WTC11 (cell line): ENCODE data around the gene TELO2. TPM values are rescaled to one million over a fixed set of nuclear protein-coding genes. Genes with fewer than 3 reads are reported as not detected.

Experiments
- ATAC-seq: fragments of 200-7000 bp; cut with Tn5 transposase; 2 replicates; pipeline ENCODE4 v1.10.0; 2021; ENCODE audit warnings: mild to moderate bottlenecking, moderate library complexity
- CTCF ChIA-PET: fragments of 300-600 bp; sonication (Branson Sonifier 250); formaldehyde crosslinking; loops from one replicate; lab custom pipeline; 2021; ENCODE audit warnings: antibody characterized with exemption; lab: Charles Lee
- POLR2A ChIA-PET: fragments of 350-600 bp; sonication (Branson Sonifier 250); formaldehyde crosslinking; loops from one replicate; lab custom pipeline; 2021; ENCODE audit warnings: antibody characterized with exemption; lab: Charles Lee
- DNase-seq: peaks from one replicate; pipeline ENCODE4 v3.0.0; 2021; ENCODE audit warnings: low spot score
- H3K27ac Mint-ChIP-seq: 2 replicates; pipeline ENCODE4 v1.8.0; 2021; ENCODE audit warnings: mixed read lengths
- H3K27me3 Mint-ChIP-seq: 2 replicates; pipeline ENCODE4 v1.8.0; 2021; ENCODE audit warnings: low read depth, mild to moderate bottlenecking, moderate library complexity, mixed read lengths
- H3K36me3 Mint-ChIP-seq: 2 replicates; pipeline ENCODE4 v1.8.0; 2021; ENCODE audit warnings: mixed read lengths
- H3K4me1 Mint-ChIP-seq: 2 replicates; pipeline ENCODE4 v1.8.0; 2022; ENCODE audit warnings: mixed read lengths
- H3K4me3 Mint-ChIP-seq: 2 replicates; pipeline ENCODE4 v1.8.0; 2021; ENCODE audit warnings: mild to moderate bottlenecking, moderate library complexity, mixed read lengths
- H3K9me3 Mint-ChIP-seq: 2 replicates; pipeline ENCODE4 v1.8.0; 2021; ENCODE audit warnings: mixed read lengths
- ATF1 ChIP-seq: sonication (generic); formaldehyde crosslinking; IDR thresholded peaks from 2 replicates; pipeline ENCODE4 v1.8.1; 2023; ENCODE audit warnings: mild to moderate bottlenecking, moderate library complexity, missing genetic modification reagents
- ATF2 ChIP-seq: sonication (generic); formaldehyde crosslinking; IDR thresholded peaks from 2 replicates; pipeline ENCODE4 v1.8.1; 2022; ENCODE audit warnings: low read depth, missing genetic modification reagents, borderline replicate concordance
- ATF3 ChIP-seq: sonication (generic); formaldehyde crosslinking; conservative IDR thresholded peaks from 2 replicates; pipeline ENCODE4 v1.8.1; 2022; ENCODE audit warnings: mild to moderate bottlenecking, missing genetic modification reagents
- ATF6 ChIP-seq: sonication (generic); formaldehyde crosslinking; IDR thresholded peaks from 2 replicates; pipeline ENCODE4 v1.8.1; 2023; ENCODE audit warnings: mild to moderate bottlenecking, missing genetic modification reagents
- CBFB ChIP-seq: sonication (generic); formaldehyde crosslinking; IDR thresholded peaks from 2 replicates; pipeline ENCODE4 v1.8.1; 2022; ENCODE audit warnings: mild to moderate bottlenecking, low read depth, missing genetic modification reagents
- CTCF ChIP-seq: fragments of 200-600 bp; IDR thresholded peaks from 2 replicates; pipeline ENCODE4 v1.8.0; 2022; ENCODE audit warnings: antibody characterized with exemption
- FOXK1 ChIP-seq: sonication (generic); formaldehyde crosslinking; IDR thresholded peaks from 2 replicates; pipeline ENCODE4 v1.8.0; 2022; ENCODE audit warnings: mild to moderate bottlenecking, moderate library complexity, missing genetic modification reagents
- GRHL2 ChIP-seq: fragments of 250-450 bp; sonication (Bioruptor Pico); IDR thresholded peaks from 2 replicates; pipeline ENCODE4 v1.8.0; 2022; ENCODE audit warnings: mild to moderate bottlenecking, moderate library complexity; ENCODE audit not compliant: insufficient replicate concordance, severe bottlenecking
- IRF2 ChIP-seq: sonication (generic); formaldehyde crosslinking; IDR thresholded peaks from 2 replicates; pipeline ENCODE4 v1.8.0; 2022; ENCODE audit warnings: low read depth, missing genetic modification reagents, borderline replicate concordance
- JAZF1 ChIP-seq: fragments of 250-450 bp; sonication (Bioruptor Pico); IDR thresholded peaks from 2 replicates; pipeline ENCODE4 v1.9.0; 2021; ENCODE audit warnings: moderate library complexity, mild to moderate bottlenecking, inconsistent platforms
- MXD4 ChIP-seq: fragments of 250-450 bp; sonication (Bioruptor Pico); IDR thresholded peaks from 2 replicates; pipeline ENCODE4 v1.8.0; 2021; ENCODE audit warnings: mild to moderate bottlenecking, moderate library complexity, borderline replicate concordance
- NR1H2 ChIP-seq: sonication (generic); formaldehyde crosslinking; IDR thresholded peaks from 2 replicates; pipeline ENCODE4 v1.9.0; 2021; ENCODE audit warnings: mild to moderate bottlenecking, moderate library complexity, missing genetic modification reagents
- NR2C2 ChIP-seq: sonication (generic); formaldehyde crosslinking; IDR thresholded peaks from 2 replicates; pipeline ENCODE4 v1.8.0; 2022; ENCODE audit warnings: mild to moderate bottlenecking, missing genetic modification reagents
- PREB ChIP-seq: sonication (generic); formaldehyde crosslinking; IDR thresholded peaks from 2 replicates; pipeline ENCODE4 v1.8.1; 2022; ENCODE audit warnings: mild to moderate bottlenecking, missing genetic modification reagents, moderate library complexity, borderline replicate concordance
- SMAD3 ChIP-seq: sonication (generic); formaldehyde crosslinking; IDR thresholded peaks from 2 replicates; pipeline ENCODE4 v1.8.0; 2022; ENCODE audit warnings: missing genetic modification reagents, mild to moderate bottlenecking, borderline replicate concordance
- SP1 ChIP-seq: sonication (generic); formaldehyde crosslinking; conservative IDR thresholded peaks from 2 replicates; pipeline ENCODE4 v1.8.1; 2022; ENCODE audit warnings: missing genetic modification reagents
- ZBTB21 ChIP-seq: sonication (generic); formaldehyde crosslinking; IDR thresholded peaks from 2 replicates; pipeline ENCODE4 v1.8.1; 2023; ENCODE audit warnings: mild to moderate bottlenecking, missing genetic modification reagents, borderline replicate concordance
- ZNF317 ChIP-seq: sonication (generic); formaldehyde crosslinking; IDR thresholded peaks from 2 replicates; pipeline ENCODE4 v1.8.1; 2023; ENCODE audit warnings: low read depth, mild to moderate bottlenecking, moderate library complexity, missing genetic modification reagents, borderline replicate concordance
- ZNF423 ChIP-seq: fragments of 250-450 bp; sonication (Bioruptor Pico); IDR thresholded peaks from 2 replicates; pipeline ENCODE4 v2.1.2; 2022; ENCODE audit warnings: mild to moderate bottlenecking, moderate library complexity
- total RNA-seq: library from RNA; stranded (reverse); gene quantifications from 3 replicates; pipeline ENCODE4 v1.2.3, GENCODE V29; 2021

The TELO2 gene
- total RNA-seq, 1 experiment from 2014 or later: 86.7 TPM

GRCh38 chr16:1537138-1537577, 44.0 kb downstream of the TELO2 start:
- no peak for ATAC-seq
- H3K4me3 Mint-ChIP-seq: no peak overlapping the region
- ChIA-PET POLR2A (no interaction called here), CTCF (no interaction called here)
- TF ChIP-seq FOXK1 (no peak), SP1 (no peak), ZNF423 (CRISPR knock-in tag) (no peak), ZNF317 (CRISPR knock-in tag) (no peak), ATF1 (CRISPR knock-in tag) (no peak), JAZF1 (no peak), PREB (no peak), CTCF (no peak), MXD4 (CRISPR knock-in tag) (no peak), CBFB (CRISPR knock-in tag) (no peak), GRHL2 (CRISPR knock-in tag) (no peak), SMAD3 (CRISPR knock-in tag) (no peak), ATF2 (no peak), IRF2 (CRISPR knock-in tag) (no peak), ZBTB21 (CRISPR knock-in tag) (no peak)
- H3K27ac Mint-ChIP-seq: 0 out of 2 replicates have a peak overlapping the region, but pooled peaks have one; percentile 84
- no peak for DNase-seq
- no peaks in the 10 kb centered on the region for H3K9me3 Mint-ChIP-seq
- H3K36me3 Mint-ChIP-seq: no peaks in the 10 kb centered on the region
- H3K27me3 Mint-ChIP-seq: no peaks in the 10 kb centered on the region
- H3K4me1 Mint-ChIP-seq: no peaks in the 10 kb centered on the region

GRCh38 chr16:1537763-1538289, 44.7 kb downstream of the TELO2 start:
- no peaks in the 10 kb centered on the region for H3K4me1 Mint-ChIP-seq
- no peak for DNase-seq
- no peak overlapping the region for H3K4me3 Mint-ChIP-seq
- no peaks in the 10 kb centered on the region for H3K27me3 Mint-ChIP-seq
- no peaks in the 10 kb centered on the region for H3K36me3 Mint-ChIP-seq
- TF ChIP-seq ATF6 (CRISPR knock-in tag) (no peak), PREB (no peak), ATF3 (CRISPR knock-in tag) (no peak), NR1H2 (CRISPR knock-in tag) (no peak), CBFB (CRISPR knock-in tag) (no peak), NR2C2 (CRISPR knock-in tag) (no peak)
- ATAC-seq: no peak
- CTCF ChIA-PET: interaction anchor here (0.7 to 1.6 kb wide), 5 partner anchors 10 to 44 kb away, joined by 3 to 6 read pairs (median 4); no protein-coding TSS in a partner anchor
- no peaks in the 10 kb centered on the region for H3K9me3 Mint-ChIP-seq
- H3K27ac Mint-ChIP-seq: no peak overlapping the region
- POLR2A ChIA-PET: no interaction called here
